Aorta (tissue), 5 donors: Measurements from ENCODE around the gene MKNK1. TPM values are rescaled to one million over a fixed set of nuclear protein-coding genes. Genes with fewer than 3 reads are reported as not detected.

Experiments used
- ATAC-seq: fragments of 200-7000 bp; cut with Tn5 transposase; one replicate; pipeline ENCODE4 v1.9.1; 2022; ENCODE audit warnings: moderate library complexity; ENCODE audit not compliant: low FRiP score
- DNase-seq, 2 donors: peaks; one replicate each; pipeline ENCODE4 v3.0.0-alpha.2; 2020
- H3K27ac ChIP-seq, 2 donors: one replicate each; pipeline ENCODE4 v1.5.1; 2013; ENCODE audit warnings: low read length in 2 of 2, mild to moderate bottlenecking in 2 of 2, moderate library complexity in 2 of 2, control low read depth in 1 of 2, inconsistent platforms in 1 of 2, low read depth in 1 of 2
- H3K27me3 ChIP-seq, 2 donors: one replicate each; pipeline ENCODE4 v1.6.1; 2013; ENCODE audit warnings: control low read depth in 1 of 2, low read length in 1 of 2, mild to moderate bottlenecking in 1 of 2, moderate library complexity in 1 of 2; ENCODE audit not compliant: insufficient read depth in 2 of 2, control insufficient read depth in 1 of 2
- H3K36me3 ChIP-seq, 2 donors: one replicate each; pipeline ENCODE4 v1.6.1; 2013; ENCODE audit warnings: control low read depth in 1 of 2, low read length in 1 of 2, mild to moderate bottlenecking in 1 of 2; ENCODE audit not compliant: insufficient read depth in 2 of 2, control insufficient read depth in 1 of 2
- H3K4me1 ChIP-seq, 2 donors: one replicate each; pipeline ENCODE4 v1.6.1; 2013; ENCODE audit warnings: low read length in 2 of 2, control low read depth in 1 of 2, mild to moderate bottlenecking in 1 of 2, moderate library complexity in 1 of 2; ENCODE audit not compliant: insufficient read depth in 2 of 2, control insufficient read depth in 1 of 2
- H3K4me3 ChIP-seq, 2 donors: one replicate each; pipeline ENCODE4 v1.5.1; 2013; ENCODE audit warnings: low read length in 2 of 2, control low read depth in 1 of 2, mild to moderate bottlenecking in 1 of 2
- H3K9me3 ChIP-seq: one replicate; pipeline ENCODE4 v1.6.1; 2013; ENCODE audit warnings: mild to moderate bottlenecking, low read length; ENCODE audit not compliant: control insufficient read depth
- WGBS, 2 donors: extraction: QIAGEN DNeasy Blood & Tissue Kit; methylation state at CpG; one replicate each; pipeline ENCODE4 v1.1.7; 2013; 5-methylcytosine and 5-hydroxymethylcytosine counted together
- intact Hi-C, 2 donors: fragments of 100-400 bp; cut with DNase I; formaldehyde crosslinking; loops; one replicate each; pipeline versions ENCODE4 v1.14.2 to v1.15.0; 2022
- polyA plus RNA-seq, 2 donors: library from polyadenylated mRNA; stranded (reverse); fragments of 200-250 nt; gene quantifications; one replicate each; pipeline ENCODE4 v1.2.3, GENCODE V29; 2013
- total RNA-seq, 2 donors: library from RNA; stranded (reverse); fragmentation: NEBNext Ultra II Directional; extraction: Animal tissue kit (Norgen Biotek cat#: 25700); gene quantifications; one replicate each; pipeline ENCODE4 v1.2.1, GENCODE V29; 2021
- donor health status: healthy with polysubstance abuse.
- donor health status: Bipolar disorder and iron deficiency.
- donor health status: DM: no; HTN: no; CAD: no.
- donor health status: DM: no; HTN: no; CAD: no.
- donor health status: DM: yes; HTN: yes; CAD: no.

Gene MKNK1
- total and polyA plus RNA-seq, 4 donors = 25.5 to 111 (median 72.3) TPM

- Histone ChIP-seq H3K27me3 (no peaks in the 10 kb centered on the region), H3K9me3 (no peaks in the 10 kb centered on the region), H3K36me3 (no peaks in the 10 kb centered on the region), H3K27ac (peak within 1 kb of the TSS; percentile 23 to 90), H3K4me3 (peak within 1 kb of the TSS; percentile 75 to 80), H3K4me1 (no peaks in the 10 kb centered on the region)
- intact Hi-C loops = loop anchor here (5.0 to 10.0 kb wide), 3 partner anchors 48 to 108 kb away; partner anchors contain the start of gene ATPAF1 (in 2 of the 2)
- DNase-seq = peak; percentile 92 to 95
- 0 to 1% methylated on average over 46 to 62 of the region's 62 CpGs for WGBS, 2 donors
- peak; percentile 93 for ATAC-seq
Measured at GRCh38 chr1:46616277-46617107, 12.4 kb upstream of the MKNK1 start, which contains the start of gene MOB3C. Gene MOB3C, minus strand, starts transcription at chr1:46616811. Its CDS starts 3,490 bp downstream, at chr1:46613321.

GRCh38 chr1:46615735-46616134 is 11.7 kb upstream of the MKNK1 start:
- H3K9me3 ChIP-seq = no peaks in the 10 kb centered on the region
- H3K36me3 ChIP-seq = no peaks in the 10 kb centered on the region
- 23 to 36% methylated on average over 3 of the region's 3 CpGs for WGBS, 2 donors
- intact Hi-C loops = loop anchor here (5.0 to 10.0 kb wide), 3 partner anchors 49 to 109 kb away; partner anchors contain the start of gene ATPAF1 (in 2 of the 2)
- ATAC-seq (no peak), DNase-seq (no peak)
- peak overlapping the region; percentile 75 to 80 for H3K4me3 ChIP-seq
- H3K27me3 ChIP-seq = no peaks in the 10 kb centered on the region
- peak overlapping the region in 1 of 2 donors; percentile 41 for H3K27ac ChIP-seq
- no peaks in the 10 kb centered on the region for H3K4me1 ChIP-seq

GRCh38 chr1:46615088-46615487 is 11.0 kb upstream of the MKNK1 start:
- Histone ChIP-seq H3K4me1 (no peaks in the 10 kb centered on the region), H3K27me3 (no peaks in the 10 kb centered on the region), H3K4me3 (peak overlapping the region in 1 of 2 donors; percentile 80), H3K36me3 (no peaks in the 10 kb centered on the region), H3K27ac (no peak overlapping the region), H3K9me3 (no peaks in the 10 kb centered on the region)
- DNase-seq (no peak), ATAC-seq (no peak)
- intact Hi-C loops = loop anchor here (5.0 to 10.0 kb wide), 3 partner anchors 50 to 110 kb away; partner anchors contain the start of gene ATPAF1 (in 2 of the 2)
- 86 to 90% methylated on average over 2 of the region's 2 CpGs for WGBS, 2 donors

- H3K27ac ChIP-seq = peak overlapping the region in 1 of 2 donors; percentile 46
- ATAC-seq = no peak
- H3K9me3 ChIP-seq = no peaks in the 10 kb centered on the region
- no peak for DNase-seq
- H3K4me3 ChIP-seq = no peak overlapping the region
- 76 to 82% methylated on average over 2 of the region's 2 CpGs for WGBS, 2 donors
- no peaks in the 10 kb centered on the region for H3K27me3 ChIP-seq
- no peaks in the 10 kb centered on the region for H3K4me1 ChIP-seq
- intact Hi-C loops = loop anchor here in 1 of 2 donors (10.0 kb wide), 2 partner anchors 50 to 110 kb away; partner anchors contain the start of gene ATPAF1
- peaks cover 0 to 1% of the 10 kb centered on the region in 2 donors for H3K36me3 ChIP-seq
Measured at GRCh38 chr1:46614604-46614984, 10.5 kb upstream of the MKNK1 start.

- no peaks in the 10 kb centered on the region for H3K4me1 ChIP-seq
- 3 to 4% methylated on average over 16 of the region's 16 CpGs for WGBS, 2 donors
Measured at GRCh38 chr1:46613661-46614603, 9.9 kb upstream of the MKNK1 start.

GRCh38 chr1:46612937-46613660 is 9.0 kb upstream of the MKNK1 start:
- intact Hi-C loops = loop anchor here in 1 of 2 donors (10.0 kb wide), 2 partner anchors 52 to 112 kb away; partner anchors contain the start of gene ATPAF1
- Histone ChIP-seq H3K36me3 (peaks cover 0 to 5% of the 10 kb centered on the region in 2 donors), H3K4me1 (no peaks in the 10 kb centered on the region), H3K27ac (no peak overlapping the region), H3K27me3 (no peaks in the 10 kb centered on the region), H3K9me3 (no peaks in the 10 kb centered on the region), H3K4me3 (peak overlapping the region in 1 of 2 donors; percentile 1)
- 87% methylated on average over 38 of the region's 38 CpGs for WGBS, 2 donors
- ATAC-seq = no peak
- DNase-seq = peak in 1 of 2 donors; percentile 76

More at GRCh38 chr1:46613661-46614603, 9.9 kb upstream of the MKNK1 start:
- peak; percentile 86 for ATAC-seq
- intact Hi-C loops = loop anchor here in 1 of 2 donors (10.0 kb wide), 2 partner anchors 51 to 111 kb away; partner anchors contain the start of gene ATPAF1
- peak; percentile 96 to 97 for DNase-seq
- peak overlapping the region in 1 of 2 donors; percentile 46 for H3K27ac ChIP-seq
- H3K27me3 ChIP-seq = no peaks in the 10 kb centered on the region
- peaks cover 0 to 4% of the 10 kb centered on the region in 2 donors for H3K36me3 ChIP-seq
- H3K4me3 ChIP-seq = peak overlapping the region in 1 of 2 donors; percentile 1
- H3K9me3 ChIP-seq = no peaks in the 10 kb centered on the region

- Histone ChIP-seq H3K27me3 (no peaks in the 10 kb centered on the region), H3K4me3 (no peak overlapping the region), H3K36me3 (peaks cover 0 to 5% of the 10 kb centered on the region in 2 donors), H3K4me1 (no peaks in the 10 kb centered on the region), H3K9me3 (no peaks in the 10 kb centered on the region), H3K27ac (peak overlapping the region in 1 of 2 donors; percentile 6)
- DNase-seq = no peak
- no peak for ATAC-seq
- 38% methylated on average over 7 of the region's 7 CpGs for WGBS, 2 donors
- intact Hi-C loops = loop anchor here in 1 of 2 donors (10.0 kb wide), 2 partner anchors 53 to 113 kb away; partner anchors contain the start of gene ATPAF1
Measured at GRCh38 chr1:46611691-46612221, 7.7 kb upstream of the MKNK1 start.
